ENCODE results near the gene H6PD.

Gene H6PD

DNA sequence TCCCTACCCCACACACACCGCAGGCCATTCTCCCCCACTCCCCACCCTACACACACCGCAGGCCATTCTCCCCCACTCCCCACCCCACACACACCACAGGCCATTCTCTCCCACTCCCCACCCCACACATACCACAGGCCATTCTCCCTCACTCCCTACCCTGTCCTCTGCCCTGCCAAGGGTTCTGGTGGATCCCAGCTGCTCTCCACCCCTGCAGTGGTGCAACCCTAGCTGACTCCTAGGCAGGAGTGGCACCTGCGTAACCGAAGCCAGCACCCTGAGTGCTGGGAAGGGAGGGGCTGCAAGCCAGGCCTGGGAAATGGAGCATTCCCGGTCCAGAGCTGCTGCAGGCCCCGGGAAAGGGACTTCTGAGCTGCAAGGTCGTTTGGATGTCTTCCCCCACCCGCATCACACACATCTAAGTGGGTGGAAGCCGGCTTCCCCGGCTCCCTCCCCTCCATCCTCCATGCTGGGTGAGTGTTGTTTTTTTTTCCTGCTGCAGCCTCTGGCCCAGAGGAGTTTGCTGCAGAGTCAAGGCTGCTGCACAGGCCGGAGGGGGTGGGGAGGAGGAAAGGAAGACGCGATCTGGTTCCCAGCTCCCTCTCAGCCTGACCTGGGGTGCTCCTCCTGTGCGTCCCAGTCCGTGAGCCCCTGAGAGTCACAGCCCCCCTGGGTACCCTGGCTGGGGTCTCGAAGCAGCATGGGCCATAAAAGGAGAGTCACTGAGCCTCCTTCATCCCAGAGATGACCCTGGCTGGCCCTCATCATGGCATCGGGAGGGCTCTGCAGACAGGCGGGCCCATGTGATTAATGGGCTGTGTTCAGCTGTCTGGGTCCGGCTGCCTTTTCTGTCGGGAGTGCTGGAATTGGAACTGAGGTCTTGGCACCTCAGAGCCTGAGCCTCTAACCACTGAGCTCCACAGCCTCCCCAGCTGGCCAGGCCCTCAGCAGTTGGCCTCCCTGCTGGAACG, 16.1 kb downstream of the H6PD start:
- H3K27ac ChIP-seq = no peak overlapping the region
- TF ChIP-seq, protein P1, sequence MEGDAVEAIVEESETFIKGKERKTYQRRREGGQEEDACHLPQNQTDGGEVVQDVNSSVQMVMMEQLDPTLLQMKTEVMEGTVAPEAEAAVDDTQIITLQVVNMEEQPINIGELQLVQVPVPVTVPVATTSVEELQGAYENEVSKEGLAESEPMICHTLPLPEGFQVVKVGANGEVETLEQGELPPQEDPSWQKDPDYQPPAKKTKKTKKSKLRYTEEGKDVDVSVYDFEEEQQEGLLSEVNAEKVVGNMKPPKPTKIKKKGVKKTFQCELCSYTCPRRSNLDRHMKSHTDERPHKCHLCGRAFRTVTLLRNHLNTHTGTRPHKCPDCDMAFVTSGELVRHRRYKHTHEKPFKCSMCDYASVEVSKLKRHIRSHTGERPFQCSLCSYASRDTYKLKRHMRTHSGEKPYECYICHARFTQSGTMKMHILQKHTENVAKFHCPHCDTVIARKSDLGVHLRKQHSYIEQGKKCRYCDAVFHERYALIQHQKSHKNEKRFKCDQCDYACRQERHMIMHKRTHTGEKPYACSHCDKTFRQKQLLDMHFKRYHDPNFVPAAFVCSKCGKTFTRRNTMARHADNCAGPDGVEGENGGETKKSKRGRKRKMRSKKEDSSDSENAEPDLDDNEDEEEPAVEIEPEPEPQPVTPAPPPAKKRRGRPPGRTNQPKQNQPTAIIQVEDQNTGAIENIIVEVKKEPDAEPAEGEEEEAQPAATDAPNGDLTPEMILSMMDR (conservative IDR thresholded peaks at IDR 0.05; ENCODE audit: low read depth, low read length) = no peak
- H3K4me2 ChIP-seq = no peak overlapping the region
- no peaks in the 10 kb centered on the region for H3K4me1 ChIP-seq (ENCODE audit: low read depth, poor library complexity, severe bottlenecking)
- H3K9ac ChIP-seq = no peak overlapping the region
- no peak overlapping the region for H2AFZ ChIP-seq (ENCODE audit: low read depth)
- no peaks in the 10 kb centered on the region for H3K27me3 ChIP-seq (ENCODE audit: insufficient read depth, low read depth)
- no peaks in the 10 kb centered on the region for H3K79me2 ChIP-seq (ENCODE audit: insufficient read depth, low read depth)
- no peaks in the 10 kb centered on the region for H3K36me3 ChIP-seq (ENCODE audit: insufficient read depth)
- no peak overlapping the region for H3K4me3 ChIP-seq (IDR thresholded peaks at IDR 0.05; ENCODE audit: insufficient read depth, low read depth, low read length)
- no peaks in the 10 kb centered on the region for H4K20me1 ChIP-seq (ENCODE audit: insufficient read depth)

DNA sequence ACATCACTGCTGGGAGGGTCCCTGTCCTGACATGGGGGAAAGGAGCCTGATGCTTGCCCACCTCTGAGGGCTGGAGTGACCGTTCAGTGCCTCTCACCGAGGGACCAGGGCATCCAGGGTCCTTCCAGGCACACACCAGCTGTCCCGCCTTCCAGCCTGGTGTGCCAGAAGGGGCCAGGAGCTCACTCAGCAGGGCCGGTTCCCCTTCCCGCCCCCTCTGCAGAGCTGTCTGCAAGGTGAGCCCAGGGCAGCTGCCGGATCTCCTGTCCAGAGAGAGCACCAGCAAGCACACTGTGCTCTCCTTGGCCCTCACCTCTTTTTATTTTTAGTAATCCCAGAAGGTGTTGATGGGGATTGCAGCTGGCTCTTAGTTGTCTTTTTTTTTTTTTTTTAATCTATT, 16.9 kb downstream of the H6PD start:
- no peaks in the 10 kb centered on the region for H3K36me3 ChIP-seq (ENCODE audit: insufficient read depth)
- H3K4me3 ChIP-seq (IDR thresholded peaks at IDR 0.05; ENCODE audit: insufficient read depth, low read depth, low read length) = no peak overlapping the region
- no peaks in the 10 kb centered on the region for H3K79me2 ChIP-seq (ENCODE audit: insufficient read depth, low read depth)
- H4K20me1 ChIP-seq (ENCODE audit: insufficient read depth) = no peaks in the 10 kb centered on the region
- no peaks in the 10 kb centered on the region for H3K27me3 ChIP-seq (ENCODE audit: insufficient read depth, low read depth)
- H3K27ac ChIP-seq = no peak overlapping the region
- no peak overlapping the region for H2AFZ ChIP-seq (ENCODE audit: low read depth)
- TF ChIP-seq, protein P1 (conservative IDR thresholded peaks at IDR 0.05; ENCODE audit: low read depth, low read length) = no peak
- H3K4me2 ChIP-seq = no peak overlapping the region
- no peak overlapping the region for H3K9ac ChIP-seq
- no peaks in the 10 kb centered on the region for H3K4me1 ChIP-seq (ENCODE audit: low read depth, poor library complexity, severe bottlenecking)

DNA sequence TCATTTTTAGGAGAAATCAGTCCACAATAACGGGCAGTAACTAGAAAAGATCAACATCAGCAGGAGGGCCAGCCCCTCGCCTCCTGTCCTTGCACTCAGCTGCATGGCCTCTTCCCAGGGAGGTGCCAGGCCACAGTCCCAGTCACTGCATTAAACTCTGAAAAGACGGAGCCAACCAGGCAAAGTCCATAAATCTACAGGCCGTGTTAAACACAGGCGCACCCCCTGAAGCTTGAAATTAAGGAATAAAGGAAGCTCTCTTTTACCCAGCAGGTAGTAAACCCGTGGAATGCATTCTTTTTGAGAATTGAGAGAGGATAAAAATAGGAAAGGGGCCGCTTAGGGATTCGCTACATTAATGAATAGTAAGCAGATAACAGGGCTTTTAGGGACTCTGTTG, 18.4 kb downstream of the H6PD start:
- Histone ChIP-seq H3K27ac (no peak overlapping the region), H3K9ac (no peak overlapping the region), H3K27me3 (ENCODE audit: insufficient read depth, low read depth) (no peaks in the 10 kb centered on the region), H3K4me3 (IDR thresholded peaks at IDR 0.05; ENCODE audit: insufficient read depth, low read depth, low read length) (no peak overlapping the region), H3K4me1 (ENCODE audit: low read depth, poor library complexity, severe bottlenecking) (no peaks in the 10 kb centered on the region), H3K4me2 (no peak overlapping the region), H2AFZ (ENCODE audit: low read depth) (no peak overlapping the region), H4K20me1 (ENCODE audit: insufficient read depth) (no peaks in the 10 kb centered on the region), H3K36me3 (ENCODE audit: insufficient read depth) (no peaks in the 10 kb centered on the region), H3K79me2 (ENCODE audit: insufficient read depth, low read depth) (0 out of 2 replicates have a peak, but pooled peaks cover 5% of the 10 kb centered on the region)
- TF ChIP-seq, protein P1 (conservative IDR thresholded peaks at IDR 0.05; ENCODE audit: low read depth, low read length) = no peak

DNA sequence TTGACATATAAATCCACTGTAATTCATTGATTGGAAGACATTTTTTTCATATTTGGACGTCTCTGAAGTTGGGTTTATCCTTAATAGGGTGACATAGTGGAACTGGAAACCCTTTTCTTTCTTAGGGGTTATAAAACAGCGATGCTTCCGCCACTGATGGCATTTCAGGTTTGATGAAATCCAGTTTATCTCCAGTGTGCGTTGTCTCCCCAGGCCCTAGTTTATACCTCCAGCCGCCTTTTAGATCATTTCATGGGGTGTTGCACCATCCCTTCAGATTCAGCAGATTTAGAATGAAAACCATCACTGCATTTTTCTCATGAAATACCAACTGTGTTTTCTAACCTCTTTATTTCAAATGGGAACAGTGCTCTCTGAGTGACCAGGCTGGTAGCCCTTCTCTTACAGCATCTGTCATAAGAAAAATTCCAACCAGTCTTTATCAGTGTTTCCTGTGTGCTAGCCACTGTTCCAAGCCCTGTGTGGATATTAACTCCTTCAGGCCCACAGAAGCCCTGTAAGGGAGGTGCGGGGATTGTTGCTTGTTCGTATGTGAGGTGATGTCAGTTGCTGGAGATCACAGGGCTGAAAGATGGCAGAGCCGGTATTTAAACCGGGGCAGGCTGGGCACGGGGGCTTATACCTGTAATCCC, 19.0 kb downstream of the H6PD start:
- H3K4me1 ChIP-seq (ENCODE audit: low read depth, poor library complexity, severe bottlenecking) = no peaks in the 10 kb centered on the region
- H4K20me1 ChIP-seq (ENCODE audit: insufficient read depth) = no peaks in the 10 kb centered on the region
- H3K4me2 ChIP-seq = no peak overlapping the region
- no peak overlapping the region for H2AFZ ChIP-seq (ENCODE audit: low read depth)
- H3K4me3 ChIP-seq (IDR thresholded peaks at IDR 0.05; ENCODE audit: insufficient read depth, low read depth, low read length) = no peak overlapping the region
- H3K27ac ChIP-seq = no peak overlapping the region
- TF ChIP-seq, protein P1 (conservative IDR thresholded peaks at IDR 0.05; ENCODE audit: low read depth, low read length) = no peak
- 0 out of 2 replicates have a peak, but pooled peaks cover 10% of the 10 kb centered on the region for H3K79me2 ChIP-seq (ENCODE audit: insufficient read depth, low read depth)
- no peak overlapping the region for H3K9ac ChIP-seq
- no peaks in the 10 kb centered on the region for H3K36me3 ChIP-seq (ENCODE audit: insufficient read depth)
- H3K27me3 ChIP-seq (ENCODE audit: insufficient read depth, low read depth) = no peaks in the 10 kb centered on the region
